ENCODE results near the gene APOL6.
"Not testable (repeated sequence)": the region's sequence is repeated elsewhere in the genome, so short reads cannot be mapped to it uniquely, and the experiment has no call there.

APOL6 gene

GRCh38 chr22:35638410-35638809 is 9.8 kb upstream of the APOL6 start:
- no peak for DNase-seq

GRCh38 chr22:35641494-35642120 is 6.6 kb upstream of the APOL6 start:
- no peak for DNase-seq

GRCh38 chr22:35642305-35642741 is 5.9 kb upstream of the APOL6 start:
- no peak for DNase-seq

GRCh38 chr22:35643991-35644390 is 4.3 kb upstream of the APOL6 start:
- no peak for DNase-seq

GRCh38 chr22:35645646-35646045 is 2.6 kb upstream of the APOL6 start:
- DNase-seq: no peak

- no peak for DNase-seq
These were observed 844 bp downstream of the APOL6 start for GRCh38 chr22:35649026-35649553.

- DNase-seq: peak; percentile 20
These were observed 1.5 kb downstream of the APOL6 start for GRCh38 chr22:35649636-35650250.

- no peak for DNase-seq
These were observed 2.8 kb downstream of the APOL6 start for GRCh38 chr22:35651085-35651484.

GRCh38 chr22:35653824-35654223 is 5.6 kb downstream of the APOL6 start:
- DNase-seq: no peak

- peak; percentile 94 for DNase-seq
These were observed 8.1 kb downstream of the APOL6 start for GRCh38 chr22:35656284-35656752.

- DNase-seq: no peak
These were observed 9.5 kb downstream of the APOL6 start for GRCh38 chr22:35657571-35658312.

GRCh38 chr22:35660291-35661127 is 12.3 kb downstream of the APOL6 start:
- DNase-seq: peak; percentile 31

GRCh38 chr22:35661464-35661863 is 13.2 kb downstream of the APOL6 start:
- no peak for DNase-seq

- DNase-seq: no peak
These were observed 14.7 kb downstream of the APOL6 start for GRCh38 chr22:35662914-35663313.

- no peak for DNase-seq
These were observed 15.1 kb downstream of the APOL6 start for GRCh38 chr22:35663371-35663770.

GRCh38 chr22:35664955-35665587 is 16.8 kb downstream of the APOL6 start:
- no peak for DNase-seq

- not testable (repeated sequence) for DNase-seq
These were observed 18.5 kb downstream of the APOL6 start for GRCh38 chr22:35666699-35667098.

- no peak for DNase-seq
These were observed 26.1 kb downstream of the APOL6 start for GRCh38 chr22:35674335-35674734.

GRCh38 chr22:35676065-35676464 is 27.8 kb downstream of the APOL6 start:
- DNase-seq: not testable (repeated sequence)

GRCh38 chr22:35677460-35678187 is 29.4 kb downstream of the APOL6 start:
- no peak for DNase-seq

GRCh38 chr22:35678836-35679235 is 30.6 kb downstream of the APOL6 start:
- DNase-seq: no peak

GRCh38 chr22:35679492-35679891 is 31.2 kb downstream of the APOL6 start:
- not testable (repeated sequence) for DNase-seq

All from NCI-H82 (cell line).